ENCODE measurements around the gene PRMT5.
A peak's percentile ranks its signal among the peaks of the same experiment; 100 is the strongest.

DNA sequence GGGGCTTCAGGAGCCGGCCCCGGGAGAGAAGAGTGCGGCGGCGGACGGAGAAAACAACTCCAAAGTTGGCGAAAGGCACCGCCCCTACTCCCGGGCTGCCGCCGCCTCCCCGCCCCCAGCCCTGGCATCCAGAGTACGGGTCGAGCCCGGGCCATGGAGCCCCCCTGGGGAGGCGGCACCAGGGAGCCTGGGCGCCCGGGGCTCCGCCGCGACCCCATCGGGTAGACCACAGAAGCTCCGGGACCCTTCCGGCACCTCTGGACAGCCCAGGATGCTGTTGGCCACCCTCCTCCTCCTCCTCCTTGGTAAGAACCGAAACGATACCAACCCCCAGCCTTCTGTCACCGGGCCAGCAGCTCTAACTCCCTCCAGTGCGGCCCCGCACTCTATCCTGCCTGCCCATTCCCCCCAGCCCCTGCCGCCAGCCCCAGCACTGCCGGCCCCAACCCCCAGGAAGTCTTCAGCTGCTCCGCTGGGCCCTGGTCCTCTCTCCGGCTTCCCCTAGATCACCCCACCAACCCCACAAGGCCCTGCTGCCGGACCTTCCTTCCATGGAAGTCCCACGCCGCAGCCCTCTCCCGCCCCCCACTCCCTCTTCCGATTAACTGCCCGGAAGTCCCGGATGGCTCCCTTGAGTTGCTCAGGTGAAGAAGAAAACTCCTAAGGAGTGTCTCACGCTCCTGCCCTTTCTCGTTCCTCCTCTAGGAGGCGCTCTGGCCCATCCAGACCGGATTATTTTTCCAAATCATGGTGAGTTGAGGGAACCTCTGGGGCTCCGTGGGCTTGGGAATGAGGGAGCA is 56.9 kb downstream of the PRMT5 start:
- TF ChIP-seq CREB1 (IDR thresholded peaks at IDR 0.05; ENCODE audit: low read depth) (no peak), YY1 (IDR thresholded peaks at IDR 0.05; ENCODE audit: low read depth) (peak; percentile 43; the same call in 1 of the 2 replicates), EP300 (IDR thresholded peaks at IDR 0.05; ENCODE audit: borderline replicate concordance) (no peak), TAF1 (IDR thresholded peaks at IDR 0.05; ENCODE audit: low read depth) (peak; percentile 44; the same call in 1 of the 2 replicates), FOXM1 (IDR thresholded peaks at IDR 0.05; ENCODE audit: borderline replicate concordance, low read depth) (no peak)
- TF ChIP-seq, protein P1, sequence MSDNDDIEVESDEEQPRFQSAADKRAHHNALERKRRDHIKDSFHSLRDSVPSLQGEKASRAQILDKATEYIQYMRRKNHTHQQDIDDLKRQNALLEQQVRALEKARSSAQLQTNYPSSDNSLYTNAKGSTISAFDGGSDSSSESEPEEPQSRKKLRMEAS (IDR thresholded peaks at IDR 0.05), result peak; percentile 43; the same call in 1 of the 2 replicates
- TF ChIP-seq, protein P2, sequence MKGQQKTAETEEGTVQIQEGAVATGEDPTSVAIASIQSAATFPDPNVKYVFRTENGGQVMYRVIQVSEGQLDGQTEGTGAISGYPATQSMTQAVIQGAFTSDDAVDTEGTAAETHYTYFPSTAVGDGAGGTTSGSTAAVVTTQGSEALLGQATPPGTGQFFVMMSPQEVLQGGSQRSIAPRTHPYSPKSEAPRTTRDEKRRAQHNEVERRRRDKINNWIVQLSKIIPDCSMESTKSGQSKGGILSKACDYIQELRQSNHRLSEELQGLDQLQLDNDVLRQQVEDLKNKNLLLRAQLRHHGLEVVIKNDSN (IDR thresholded peaks at IDR 0.05), result no peak
- TF ChIP-seq, protein P3, sequence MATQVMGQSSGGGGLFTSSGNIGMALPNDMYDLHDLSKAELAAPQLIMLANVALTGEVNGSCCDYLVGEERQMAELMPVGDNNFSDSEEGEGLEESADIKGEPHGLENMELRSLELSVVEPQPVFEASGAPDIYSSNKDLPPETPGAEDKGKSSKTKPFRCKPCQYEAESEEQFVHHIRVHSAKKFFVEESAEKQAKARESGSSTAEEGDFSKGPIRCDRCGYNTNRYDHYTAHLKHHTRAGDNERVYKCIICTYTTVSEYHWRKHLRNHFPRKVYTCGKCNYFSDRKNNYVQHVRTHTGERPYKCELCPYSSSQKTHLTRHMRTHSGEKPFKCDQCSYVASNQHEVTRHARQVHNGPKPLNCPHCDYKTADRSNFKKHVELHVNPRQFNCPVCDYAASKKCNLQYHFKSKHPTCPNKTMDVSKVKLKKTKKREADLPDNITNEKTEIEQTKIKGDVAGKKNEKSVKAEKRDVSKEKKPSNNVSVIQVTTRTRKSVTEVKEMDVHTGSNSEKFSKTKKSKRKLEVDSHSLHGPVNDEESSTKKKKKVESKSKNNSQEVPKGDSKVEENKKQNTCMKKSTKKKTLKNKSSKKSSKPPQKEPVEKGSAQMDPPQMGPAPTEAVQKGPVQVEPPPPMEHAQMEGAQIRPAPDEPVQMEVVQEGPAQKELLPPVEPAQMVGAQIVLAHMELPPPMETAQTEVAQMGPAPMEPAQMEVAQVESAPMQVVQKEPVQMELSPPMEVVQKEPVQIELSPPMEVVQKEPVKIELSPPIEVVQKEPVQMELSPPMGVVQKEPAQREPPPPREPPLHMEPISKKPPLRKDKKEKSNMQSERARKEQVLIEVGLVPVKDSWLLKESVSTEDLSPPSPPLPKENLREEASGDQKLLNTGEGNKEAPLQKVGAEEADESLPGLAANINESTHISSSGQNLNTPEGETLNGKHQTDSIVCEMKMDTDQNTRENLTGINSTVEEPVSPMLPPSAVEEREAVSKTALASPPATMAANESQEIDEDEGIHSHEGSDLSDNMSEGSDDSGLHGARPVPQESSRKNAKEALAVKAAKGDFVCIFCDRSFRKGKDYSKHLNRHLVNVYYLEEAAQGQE (IDR thresholded peaks at IDR 0.05; ENCODE audit: low read depth), result no peak
